Activated naive CD4-positive, alpha-beta T cell treated with anti-CD3 and anti-CD28 coated beads, Interleukin-2, amount 50 U/mL, for 24 hours (primary cell): ENCODE results near the gene OVCH1.

Source experiments
- H3K27ac Mint-ChIP-seq: one replicate; pipeline ENCODE4 v1.8.0; 2021; ENCODE audit warnings: mild to moderate bottlenecking, mixed read lengths
- H3K27me3 Mint-ChIP-seq: one replicate; pipeline ENCODE4 v1.8.0; 2021; ENCODE audit warnings: mixed read lengths
- H3K36me3 Mint-ChIP-seq: one replicate; pipeline ENCODE4 v1.8.0; 2021; ENCODE audit warnings: mixed read lengths
- H3K4me1 Mint-ChIP-seq: one replicate; pipeline ENCODE4 v1.8.0; 2021; ENCODE audit warnings: mixed read lengths
- H3K4me3 Mint-ChIP-seq: one replicate; pipeline ENCODE4 v1.8.0; 2021; ENCODE audit warnings: mild to moderate bottlenecking, mixed read lengths
- H3K9me3 Mint-ChIP-seq: one replicate; pipeline ENCODE4 v1.8.0; 2021; ENCODE audit warnings: mixed read lengths

OVCH1 gene

DNA sequence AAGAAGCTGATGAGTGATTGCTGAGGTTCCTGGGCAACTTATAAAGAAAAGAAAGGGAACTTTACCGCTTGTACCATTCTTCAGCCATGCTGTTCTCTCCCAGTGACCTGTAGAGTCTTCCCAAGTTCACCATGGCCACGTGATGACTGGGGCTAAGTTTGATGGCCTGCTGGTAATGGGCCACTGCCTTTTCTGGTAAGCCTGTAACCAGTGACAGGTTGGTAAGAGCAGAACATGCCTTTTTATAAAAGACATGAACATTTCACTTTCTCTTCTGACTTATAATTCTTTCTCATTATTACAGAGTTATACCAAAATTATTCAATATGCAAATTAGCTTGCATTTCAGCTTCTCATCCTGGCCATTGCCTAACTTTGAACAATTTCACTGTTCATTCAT, 20.9 kb upstream of the OVCH1 start:
- Mint-ChIP-seq H3K36me3 (no peaks in the 10 kb centered on the region), H3K9me3 (no peaks in the 10 kb centered on the region), H3K27me3 (peaks cover 3% of the 10 kb centered on the region)

DNA sequence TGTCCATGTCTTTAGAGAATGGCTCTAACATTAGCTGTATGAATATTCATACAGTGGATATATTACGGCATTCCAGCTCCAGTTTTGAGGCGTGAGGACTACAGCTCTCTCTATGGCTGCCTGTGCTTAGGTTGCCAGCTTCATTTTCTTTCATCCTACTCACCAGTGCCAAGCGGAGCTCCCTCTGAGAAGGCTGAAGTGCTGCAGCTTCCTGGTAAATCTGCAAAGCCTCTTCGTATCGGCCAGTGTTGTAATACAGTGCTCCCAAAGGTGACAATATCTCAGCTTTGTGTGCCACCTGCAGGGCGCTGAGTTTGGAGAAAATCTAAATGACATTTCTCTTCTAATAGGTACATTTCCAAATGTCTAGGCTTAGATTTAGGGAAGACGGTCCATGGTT, 19.8 kb upstream of the OVCH1 start:
- no peak overlapping the region for H3K4me3 Mint-ChIP-seq
- H3K4me1 Mint-ChIP-seq, result no peaks in the 10 kb centered on the region
- H3K36me3 Mint-ChIP-seq, result no peaks in the 10 kb centered on the region
- peaks cover 8% of the 10 kb centered on the region for H3K27me3 Mint-ChIP-seq
- no peaks in the 10 kb centered on the region for H3K9me3 Mint-ChIP-seq
- H3K27ac Mint-ChIP-seq, result no peak overlapping the region

More for the DNA sequence above, 20.9 kb upstream of the OVCH1 start:
- H3K27ac Mint-ChIP-seq, result no peak overlapping the region
- H3K4me1 Mint-ChIP-seq, result no peaks in the 10 kb centered on the region
- no peak overlapping the region for H3K4me3 Mint-ChIP-seq

DNA sequence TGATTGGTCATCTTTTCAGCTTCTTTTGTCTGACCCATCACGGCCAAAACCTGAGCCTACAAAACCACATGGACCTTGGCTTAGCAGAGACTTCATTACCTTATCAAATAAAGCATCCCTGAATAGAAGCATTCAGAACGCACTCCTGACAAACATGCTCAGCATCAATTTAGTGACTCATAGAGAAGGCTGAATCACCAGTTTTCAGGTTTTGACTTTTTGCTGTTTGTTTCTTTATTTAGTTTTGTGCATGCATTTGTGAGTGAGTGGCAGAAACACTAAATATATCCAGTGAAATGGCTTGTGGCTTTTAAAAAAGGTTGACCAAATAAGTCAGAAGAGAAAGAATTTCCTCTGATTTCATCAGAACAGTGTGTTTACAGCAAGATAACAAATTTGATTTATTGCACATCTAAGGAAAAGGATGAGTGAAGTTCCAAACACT, 19.0 kb upstream of the OVCH1 start:
- H3K27ac Mint-ChIP-seq, result no peak overlapping the region
- no peaks in the 10 kb centered on the region for H3K4me1 Mint-ChIP-seq
- no peak overlapping the region for H3K4me3 Mint-ChIP-seq
- H3K36me3 Mint-ChIP-seq, result no peaks in the 10 kb centered on the region
- peaks cover 8% of the 10 kb centered on the region for H3K27me3 Mint-ChIP-seq
- H3K9me3 Mint-ChIP-seq, result no peaks in the 10 kb centered on the region

DNA sequence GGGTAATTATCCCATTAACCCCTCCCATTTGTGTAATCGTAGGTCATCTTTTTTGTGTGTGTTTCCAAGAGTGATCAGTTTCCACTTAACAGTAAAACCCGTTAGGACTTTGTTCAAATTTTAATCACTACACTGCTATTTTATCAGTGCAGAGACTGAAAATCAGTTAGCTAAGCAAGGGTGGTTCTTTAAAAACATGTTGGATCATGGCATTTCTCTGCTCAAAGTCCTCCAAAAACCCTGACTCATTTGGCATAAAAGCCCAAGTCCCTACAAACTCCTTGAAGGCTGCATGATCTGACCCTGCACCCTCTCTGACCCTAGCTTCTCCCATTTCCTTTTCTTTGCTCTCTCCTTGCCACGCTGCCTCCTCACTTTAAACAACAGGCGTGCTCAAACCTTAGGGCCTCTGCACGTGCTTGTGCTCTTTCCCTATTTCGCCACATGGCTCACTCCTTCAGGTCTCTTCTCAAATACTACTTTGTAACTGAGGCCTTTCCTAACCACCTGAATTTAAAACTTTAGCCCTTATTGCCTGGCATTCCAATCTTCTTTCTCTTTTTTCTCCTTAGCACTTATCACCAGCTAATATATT, 13.2 kb upstream of the OVCH1 start:
- Mint-ChIP-seq H3K9me3 (no peaks in the 10 kb centered on the region), H3K27ac (no peak overlapping the region), H3K4me3 (no peak overlapping the region), H3K36me3 (no peaks in the 10 kb centered on the region), H3K27me3 (peaks cover 11% of the 10 kb centered on the region), H3K4me1 (no peaks in the 10 kb centered on the region)

DNA sequence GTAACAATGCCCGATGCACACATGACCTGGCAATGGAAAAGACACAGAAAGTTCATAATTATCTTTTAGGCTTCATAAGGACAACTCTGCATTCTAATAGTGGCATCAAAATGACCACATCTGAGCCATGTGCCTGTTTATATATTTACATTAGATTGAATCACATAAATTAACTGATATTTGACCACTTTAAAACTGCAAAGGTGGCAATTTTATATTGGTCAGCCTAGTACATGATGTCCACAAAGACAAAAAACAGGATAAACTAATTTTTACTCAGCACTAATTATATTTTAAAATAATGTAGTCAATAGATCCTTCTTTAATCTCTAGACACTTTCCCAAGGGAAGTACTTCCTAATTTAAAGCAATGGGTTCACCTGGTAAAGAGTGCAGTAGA, 12.0 kb upstream of the OVCH1 start:
- no peak overlapping the region for H3K4me3 Mint-ChIP-seq
- H3K27ac Mint-ChIP-seq, result no peak overlapping the region
- H3K9me3 Mint-ChIP-seq, result no peaks in the 10 kb centered on the region
- H3K36me3 Mint-ChIP-seq, result no peaks in the 10 kb centered on the region
- H3K27me3 Mint-ChIP-seq, result peaks cover 7% of the 10 kb centered on the region
- H3K4me1 Mint-ChIP-seq, result no peaks in the 10 kb centered on the region

DNA sequence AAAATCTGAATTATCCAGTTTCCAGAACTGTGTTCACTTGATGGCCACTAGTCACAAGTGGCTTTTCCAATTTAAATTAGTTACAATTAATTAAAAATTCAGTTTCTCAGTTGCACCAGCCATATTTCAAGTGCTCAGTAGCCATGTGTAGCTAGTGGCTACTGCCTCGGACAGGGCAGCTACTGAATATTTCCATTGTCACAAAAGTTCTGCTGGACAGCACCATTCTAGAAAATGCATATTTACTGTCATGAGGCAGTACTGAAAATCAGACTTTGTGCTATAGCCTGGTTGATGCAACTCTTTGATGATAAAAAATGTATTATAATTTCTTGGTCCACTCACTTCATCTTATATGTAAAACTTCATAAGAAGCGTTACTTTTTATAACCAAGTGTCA, 11.5 kb upstream of the OVCH1 start:
- Mint-ChIP-seq H3K27me3 (peaks cover 7% of the 10 kb centered on the region), H3K36me3 (no peaks in the 10 kb centered on the region), H3K27ac (no peak overlapping the region), H3K4me3 (no peak overlapping the region), H3K9me3 (no peaks in the 10 kb centered on the region), H3K4me1 (no peaks in the 10 kb centered on the region)

DNA sequence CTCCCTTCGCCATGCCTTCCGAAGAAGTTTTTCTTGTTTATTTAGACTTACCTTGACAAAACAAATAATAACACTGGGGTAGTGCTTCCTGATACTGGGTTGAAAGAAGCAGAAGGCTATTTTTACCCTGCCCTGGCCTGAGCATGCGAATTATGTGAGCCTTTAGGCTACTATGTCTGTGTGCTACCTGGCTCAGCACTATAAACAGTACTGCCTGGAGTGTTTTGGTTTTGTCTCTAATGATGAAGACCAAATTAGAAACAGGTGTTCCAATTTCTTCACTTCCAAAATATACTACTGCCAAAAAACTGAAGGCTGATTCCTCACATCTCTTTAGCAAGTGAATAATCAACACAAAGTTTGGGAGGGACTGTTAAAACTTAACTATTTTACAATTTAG, 7.6 kb upstream of the OVCH1 start:
- Mint-ChIP-seq H3K36me3 (no peaks in the 10 kb centered on the region), H3K4me3 (no peak overlapping the region), H3K27me3 (no peaks in the 10 kb centered on the region), H3K9me3 (no peaks in the 10 kb centered on the region), H3K27ac (no peak overlapping the region), H3K4me1 (no peaks in the 10 kb centered on the region)

DNA sequence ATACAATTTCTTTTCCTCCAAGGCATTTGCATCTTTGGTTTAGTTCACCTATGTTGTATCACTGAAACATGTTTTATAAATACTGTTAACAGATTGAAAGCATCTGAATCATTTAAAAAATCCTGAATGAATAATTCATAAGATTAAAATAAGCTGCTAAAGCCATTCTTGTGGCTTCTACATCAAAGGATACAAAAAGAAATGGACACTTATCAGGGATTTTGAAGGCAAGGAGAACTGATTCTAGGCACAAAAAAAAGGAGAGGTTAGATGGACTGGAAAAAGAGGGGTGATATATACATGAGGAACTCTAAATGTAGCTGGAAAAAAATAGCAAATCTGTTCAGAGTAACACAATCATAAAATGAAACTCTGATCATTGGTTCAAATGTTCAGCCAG, 5.8 kb upstream of the OVCH1 start:
- H3K4me1 Mint-ChIP-seq, result no peaks in the 10 kb centered on the region
- H3K27me3 Mint-ChIP-seq, result no peaks in the 10 kb centered on the region
- H3K27ac Mint-ChIP-seq, result no peak overlapping the region
- no peak overlapping the region for H3K4me3 Mint-ChIP-seq
- H3K36me3 Mint-ChIP-seq, result no peaks in the 10 kb centered on the region
- H3K9me3 Mint-ChIP-seq, result no peaks in the 10 kb centered on the region

DNA sequence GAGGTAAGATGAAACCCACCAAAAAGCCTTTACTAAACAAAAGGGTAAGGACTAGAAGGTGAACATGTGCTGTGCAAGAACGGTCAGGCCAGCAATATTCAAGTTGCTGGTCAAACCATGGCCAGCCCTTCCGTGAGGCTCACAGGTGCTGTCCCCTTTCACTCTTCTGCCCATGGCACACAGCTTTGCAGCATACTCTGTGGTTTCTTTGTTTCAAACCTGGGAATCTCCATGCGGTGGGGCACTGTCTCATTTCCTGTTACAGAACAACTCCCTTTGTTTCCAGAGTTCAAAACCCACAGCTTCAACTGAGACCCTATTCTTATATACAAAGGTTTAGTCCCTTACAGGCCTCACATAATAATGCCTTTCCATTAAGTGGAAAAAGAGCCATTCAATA, 1.7 kb upstream of the OVCH1 start:
- Mint-ChIP-seq H3K36me3 (no peaks in the 10 kb centered on the region), H3K27me3 (no peaks in the 10 kb centered on the region), H3K4me1 (no peaks in the 10 kb centered on the region), H3K4me3 (no peak overlapping the region), H3K9me3 (no peaks in the 10 kb centered on the region), H3K27ac (no peak overlapping the region)

DNA sequence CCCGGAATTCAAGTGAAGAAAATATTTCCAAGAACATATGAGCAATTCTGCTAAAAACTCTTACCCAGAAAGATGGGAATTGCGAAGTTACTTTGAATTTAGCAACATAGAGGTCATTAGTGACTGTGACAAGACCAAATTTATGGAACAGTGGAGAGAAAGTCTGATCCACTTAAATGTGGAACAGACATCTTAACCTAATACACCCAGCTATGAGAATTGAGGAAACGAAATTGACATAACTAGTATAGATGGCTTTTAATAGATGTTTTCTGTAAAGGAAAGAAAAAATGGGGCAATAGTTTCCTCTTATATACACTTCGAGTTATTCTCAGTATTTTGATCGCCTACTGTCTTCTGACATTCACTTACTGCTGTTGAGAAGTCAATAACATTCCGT, 4.6 kb downstream of the OVCH1 start:
- no peaks in the 10 kb centered on the region for H3K9me3 Mint-ChIP-seq
- H3K4me1 Mint-ChIP-seq, result no peaks in the 10 kb centered on the region
- H3K4me3 Mint-ChIP-seq, result no peak overlapping the region
- H3K36me3 Mint-ChIP-seq, result no peaks in the 10 kb centered on the region
- H3K27me3 Mint-ChIP-seq, result peaks cover 19% of the 10 kb centered on the region
- no peak overlapping the region for H3K27ac Mint-ChIP-seq

DNA sequence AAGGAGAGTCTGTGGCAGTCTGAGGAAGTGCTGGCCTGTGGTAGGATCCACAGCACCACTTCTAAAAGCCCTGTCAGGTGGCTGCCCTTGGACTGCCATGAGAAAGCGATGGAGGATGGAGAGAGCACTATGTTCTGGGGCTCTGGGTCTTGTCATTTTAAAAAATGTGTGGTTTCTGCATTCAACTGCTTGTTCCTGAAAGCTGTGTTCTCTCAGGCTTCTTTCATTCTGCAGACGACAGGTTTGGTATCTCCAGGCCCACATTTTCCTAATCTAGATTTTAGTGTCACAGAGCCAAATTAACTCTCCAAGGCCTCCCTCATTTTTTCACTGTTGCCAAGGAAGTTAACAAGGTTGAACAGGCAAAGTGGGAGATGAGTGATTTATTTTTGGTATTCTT, 10.5 kb downstream of the OVCH1 start:
- Mint-ChIP-seq H3K4me1 (no peaks in the 10 kb centered on the region), H3K4me3 (no peak overlapping the region), H3K36me3 (no peaks in the 10 kb centered on the region), H3K27ac (no peak overlapping the region), H3K9me3 (no peaks in the 10 kb centered on the region), H3K27me3 (peaks cover 22% of the 10 kb centered on the region)

DNA sequence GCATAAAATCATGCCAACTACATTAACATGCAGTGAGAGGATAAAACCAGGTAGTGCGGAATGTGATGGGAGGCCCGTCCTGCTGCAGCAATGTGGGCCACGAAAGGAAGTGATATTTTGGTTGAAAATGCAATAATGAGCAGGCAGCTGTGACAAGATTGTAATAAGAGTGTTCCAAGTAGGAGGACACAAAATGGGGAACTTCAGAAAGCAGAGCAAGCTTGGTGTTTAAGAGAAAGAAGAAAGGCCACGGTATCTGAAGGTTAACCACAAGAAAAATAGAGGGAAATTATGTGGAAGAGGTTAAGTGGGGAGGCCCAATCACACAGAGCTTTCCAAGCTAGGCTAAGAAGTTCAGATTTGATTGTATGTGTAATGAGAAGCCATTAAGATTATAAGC, 34.3 kb downstream of the OVCH1 start:
- no peaks in the 10 kb centered on the region for H3K4me1 Mint-ChIP-seq
- no peak overlapping the region for H3K4me3 Mint-ChIP-seq

DNA sequence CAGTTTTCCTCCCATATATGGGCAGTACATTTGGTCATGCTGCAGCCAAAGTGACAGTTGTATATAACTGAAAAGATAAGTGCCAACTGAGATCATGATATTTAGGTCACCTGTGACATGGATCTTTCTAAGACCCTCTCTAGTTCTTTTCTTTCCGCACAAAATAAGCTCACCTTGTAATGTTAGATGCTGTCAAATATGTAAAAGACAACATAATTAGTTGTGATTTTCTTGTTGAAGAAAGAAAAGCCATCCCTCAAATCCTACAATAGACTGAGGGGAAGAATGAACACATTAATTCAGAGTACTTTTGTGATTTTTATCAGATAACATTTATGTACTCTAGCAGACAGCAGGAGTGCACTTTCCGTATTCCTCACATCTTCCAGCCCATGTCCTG, 37.4 kb downstream of the OVCH1 start:
- Mint-ChIP-seq H3K4me1 (no peaks in the 10 kb centered on the region), H3K27me3 (peaks cover 2% of the 10 kb centered on the region), H3K9me3 (no peaks in the 10 kb centered on the region), H3K27ac (no peak overlapping the region), H3K4me3 (no peak overlapping the region), H3K36me3 (no peaks in the 10 kb centered on the region)

More for the DNA sequence above, 34.3 kb downstream of the OVCH1 start:
- H3K27me3 Mint-ChIP-seq, result peaks cover 2% of the 10 kb centered on the region
- H3K9me3 Mint-ChIP-seq, result no peaks in the 10 kb centered on the region
- H3K27ac Mint-ChIP-seq, result no peak overlapping the region
- H3K36me3 Mint-ChIP-seq, result no peaks in the 10 kb centered on the region

DNA sequence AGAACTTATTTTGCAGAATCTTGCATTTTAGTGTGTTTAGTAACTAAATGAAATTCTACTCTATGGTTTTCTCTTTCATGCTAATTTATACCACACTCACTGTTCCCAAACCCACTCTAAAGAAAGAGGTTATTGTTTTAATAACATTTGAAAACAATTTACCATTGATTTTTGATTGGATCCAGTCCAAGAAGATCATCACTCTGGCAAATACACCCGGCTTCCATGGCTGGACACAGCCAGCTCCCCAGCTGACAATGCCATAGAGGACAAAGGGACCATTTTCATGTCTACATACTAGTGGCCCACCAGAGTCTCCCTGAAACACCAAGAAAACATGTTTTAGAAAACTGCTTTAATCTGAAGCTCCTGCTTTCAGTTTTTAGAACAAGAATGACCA, 42.4 kb downstream of the OVCH1 start:
- no peaks in the 10 kb centered on the region for H3K4me1 Mint-ChIP-seq

DNA sequence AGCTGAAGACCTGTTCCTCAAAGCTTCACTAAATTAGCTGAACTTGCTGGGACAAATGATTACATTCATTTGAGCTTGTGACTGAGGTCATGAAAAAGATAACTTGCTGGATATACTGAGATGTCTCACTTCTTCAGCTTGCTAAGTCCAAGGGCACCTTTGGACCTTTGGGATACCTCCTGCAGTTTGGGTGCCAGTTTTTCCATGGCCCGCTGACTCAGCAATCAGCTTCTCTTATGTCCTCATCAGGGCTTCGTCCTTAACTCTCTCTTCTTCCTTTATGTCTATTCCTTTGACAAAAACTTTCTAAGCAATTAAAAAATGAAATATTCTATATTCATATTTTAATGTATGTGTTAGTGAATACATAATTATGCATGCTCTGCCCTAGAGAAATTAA, 45.6 kb downstream of the OVCH1 start:
- Mint-ChIP-seq H3K4me1 (no peaks in the 10 kb centered on the region), H3K9me3 (no peaks in the 10 kb centered on the region), H3K27ac (no peak overlapping the region), H3K4me3 (no peak overlapping the region), H3K36me3 (no peaks in the 10 kb centered on the region), H3K27me3 (peaks cover 10% of the 10 kb centered on the region)

More for the DNA sequence above, 42.4 kb downstream of the OVCH1 start:
- H3K4me3 Mint-ChIP-seq, result no peak overlapping the region
- H3K27me3 Mint-ChIP-seq, result peaks cover 5% of the 10 kb centered on the region
- no peaks in the 10 kb centered on the region for H3K9me3 Mint-ChIP-seq
- no peaks in the 10 kb centered on the region for H3K36me3 Mint-ChIP-seq
- no peak overlapping the region for H3K27ac Mint-ChIP-seq

DNA sequence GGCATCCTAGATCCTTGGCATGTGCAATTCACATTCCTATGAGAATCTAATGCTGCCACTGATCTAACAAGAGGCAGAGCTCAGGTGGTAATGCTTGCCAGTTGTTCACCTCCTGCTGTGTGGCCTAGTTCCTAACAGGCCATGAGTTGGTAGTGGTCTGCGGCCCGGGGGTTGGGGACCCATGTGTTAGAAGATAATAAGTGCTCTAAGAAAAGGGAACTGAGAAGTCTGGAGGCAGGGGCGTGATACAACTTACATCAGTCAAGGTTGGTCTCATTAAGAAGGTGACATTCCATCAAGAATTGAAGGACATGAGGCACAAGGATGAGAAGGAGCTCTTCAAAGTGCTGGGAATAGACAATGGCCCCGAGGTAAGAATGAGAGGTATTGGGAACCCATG, 49.3 kb downstream of the OVCH1 start:
- H3K4me3 Mint-ChIP-seq, result no peak overlapping the region
- H3K27me3 Mint-ChIP-seq, result peaks cover 8% of the 10 kb centered on the region
- no peaks in the 10 kb centered on the region for H3K4me1 Mint-ChIP-seq
- H3K27ac Mint-ChIP-seq, result no peak overlapping the region
- H3K9me3 Mint-ChIP-seq, result no peaks in the 10 kb centered on the region
- H3K36me3 Mint-ChIP-seq, result no peaks in the 10 kb centered on the region

DNA sequence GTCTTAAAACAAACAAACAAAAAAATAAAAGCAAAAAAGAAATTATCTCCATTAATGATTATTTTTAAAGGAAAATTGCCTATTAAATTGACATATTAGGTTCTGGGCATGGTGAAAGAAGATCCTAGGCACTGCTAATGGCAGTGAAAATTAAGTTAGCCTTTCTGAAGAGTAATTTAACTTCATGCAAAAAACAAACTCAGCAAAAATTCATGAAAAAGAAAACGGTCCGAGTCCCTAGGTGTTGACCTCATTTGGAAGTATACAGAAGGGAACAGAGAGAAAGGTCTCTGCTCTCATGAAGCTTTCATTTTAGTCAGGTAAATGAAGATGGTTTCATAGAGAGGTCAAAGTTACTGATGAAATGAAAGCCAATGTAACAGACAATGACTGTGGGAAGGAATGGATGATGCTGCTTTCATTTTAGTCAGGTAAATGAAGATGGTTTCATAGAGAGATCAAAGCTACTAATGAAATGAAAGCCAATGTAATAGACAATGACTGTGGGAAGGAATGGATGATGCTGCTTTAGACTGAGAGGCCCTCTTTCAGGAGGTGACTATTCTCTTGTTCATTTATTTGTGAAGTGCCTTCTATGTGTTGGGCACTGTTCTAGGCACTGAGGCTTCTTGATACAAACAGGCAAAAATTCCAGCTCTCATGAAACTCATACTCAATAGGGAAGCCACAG, 50.1 kb downstream of the OVCH1 start:
- Mint-ChIP-seq H3K27me3 (peaks cover 8% of the 10 kb centered on the region), H3K4me1 (no peaks in the 10 kb centered on the region), H3K9me3 (no peaks in the 10 kb centered on the region), H3K4me3 (no peak overlapping the region), H3K36me3 (no peaks in the 10 kb centered on the region), H3K27ac (no peak overlapping the region)
